HPDE6-E6E7 (cell line): ENCODE results near the gene FCER1G.

Experiments
- DNase-seq: peaks from one replicate; pipeline ENCODE4 v3.0.0; 2011; ENCODE audit warnings: missing footprints; ENCODE audit errors: extremely low spot score

FCER1G gene

GRCh38 chr1:161215076-161215475 lies at the start of gene FCER1G:
Gene FCER1G (plus strand): TSS chr1:161215295. CDS start chr1:161215322, 27 bp downstream.
- DNase-seq = no peak

GRCh38 chr1:161165742-161166668 lies 49.1 kb upstream of the FCER1G start, which contains the start of gene PPOX:
Gene PPOX (plus strand): TSS chr1:161166426. CDS start chr1:161166848, 422 bp downstream.
- peak; percentile 94 for DNase-seq

GRCh38 chr1:161166669-161167548 lies 48.2 kb upstream of the FCER1G start:
- no peak for DNase-seq

GRCh38 chr1:161168906-161169305 lies 46.2 kb upstream of the FCER1G start:
- DNase-seq = no peak

- no peak for DNase-seq
Measured at GRCh38 chr1:161171191-161171590, 43.9 kb upstream of the FCER1G start.

GRCh38 chr1:161171696-161172095 lies 43.4 kb upstream of the FCER1G start:
- DNase-seq = no peak

GRCh38 chr1:161172349-161172748 lies 42.7 kb upstream of the FCER1G start:
- no peak for DNase-seq

- DNase-seq = no peak
Measured at GRCh38 chr1:161172776-161173376, 42.2 kb upstream of the FCER1G start.

- DNase-seq = no peak
Measured at GRCh38 chr1:161173711-161174110, 41.4 kb upstream of the FCER1G start.

- no peak for DNase-seq
Measured at GRCh38 chr1:161174911-161175310, 40.2 kb upstream of the FCER1G start.

- DNase-seq = no peak
Measured at GRCh38 chr1:161175771-161176453, 39.2 kb upstream of the FCER1G start.

- DNase-seq = no peak
Measured at GRCh38 chr1:161176468-161177111, 38.5 kb upstream of the FCER1G start.

- peak; percentile 94 for DNase-seq
Measured at GRCh38 chr1:161177112-161177935, 37.8 kb upstream of the FCER1G start, which contains the start of gene B4GALT3. Gene B4GALT3 (minus strand): TSS chr1:161177507. CDS start chr1:161176060, 1,447 bp downstream.

GRCh38 chr1:161177936-161178244 lies 37.2 kb upstream of the FCER1G start:
- DNase-seq = no peak

GRCh38 chr1:161179698-161180097 lies 35.4 kb upstream of the FCER1G start:
- DNase-seq = no peak

- DNase-seq = no peak
Measured at GRCh38 chr1:161180639-161181038, 34.5 kb upstream of the FCER1G start.

GRCh38 chr1:161182214-161182613 lies 32.9 kb upstream of the FCER1G start:
- DNase-seq = no peak

- DNase-seq = no peak
Measured at GRCh38 chr1:161185282-161185682, 29.8 kb upstream of the FCER1G start.

GRCh38 chr1:161185732-161186311 lies 29.3 kb upstream of the FCER1G start:
- DNase-seq = no peak

GRCh38 chr1:161187311-161187710 lies 27.8 kb upstream of the FCER1G start:
- DNase-seq = no peak
